ENCODE measurements around the gene CENPP.

GRCh38 chr9:92627651-92628050 lies 301.9 kb downstream of the CENPP start:
- TF ChIP-seq, protein P1, sequence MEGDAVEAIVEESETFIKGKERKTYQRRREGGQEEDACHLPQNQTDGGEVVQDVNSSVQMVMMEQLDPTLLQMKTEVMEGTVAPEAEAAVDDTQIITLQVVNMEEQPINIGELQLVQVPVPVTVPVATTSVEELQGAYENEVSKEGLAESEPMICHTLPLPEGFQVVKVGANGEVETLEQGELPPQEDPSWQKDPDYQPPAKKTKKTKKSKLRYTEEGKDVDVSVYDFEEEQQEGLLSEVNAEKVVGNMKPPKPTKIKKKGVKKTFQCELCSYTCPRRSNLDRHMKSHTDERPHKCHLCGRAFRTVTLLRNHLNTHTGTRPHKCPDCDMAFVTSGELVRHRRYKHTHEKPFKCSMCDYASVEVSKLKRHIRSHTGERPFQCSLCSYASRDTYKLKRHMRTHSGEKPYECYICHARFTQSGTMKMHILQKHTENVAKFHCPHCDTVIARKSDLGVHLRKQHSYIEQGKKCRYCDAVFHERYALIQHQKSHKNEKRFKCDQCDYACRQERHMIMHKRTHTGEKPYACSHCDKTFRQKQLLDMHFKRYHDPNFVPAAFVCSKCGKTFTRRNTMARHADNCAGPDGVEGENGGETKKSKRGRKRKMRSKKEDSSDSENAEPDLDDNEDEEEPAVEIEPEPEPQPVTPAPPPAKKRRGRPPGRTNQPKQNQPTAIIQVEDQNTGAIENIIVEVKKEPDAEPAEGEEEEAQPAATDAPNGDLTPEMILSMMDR (IDR thresholded peaks at IDR 0.05): no peak
- TF ChIP-seq POLR2A (IDR thresholded peaks at IDR 0.05) (no peak), POLR2AphosphoS5 (IDR thresholded peaks at IDR 0.05) (no peak), EP300 (IDR thresholded peaks at IDR 0.05) (no peak)

All from suprapubic skin (tissue), 4 donors.